ENCODE data around the gene TSEN34.
"Not testable (repeated sequence)": the region's sequence is repeated elsewhere in the genome, so short reads cannot be mapped to it uniquely, and the experiment has no call there.

DNA sequence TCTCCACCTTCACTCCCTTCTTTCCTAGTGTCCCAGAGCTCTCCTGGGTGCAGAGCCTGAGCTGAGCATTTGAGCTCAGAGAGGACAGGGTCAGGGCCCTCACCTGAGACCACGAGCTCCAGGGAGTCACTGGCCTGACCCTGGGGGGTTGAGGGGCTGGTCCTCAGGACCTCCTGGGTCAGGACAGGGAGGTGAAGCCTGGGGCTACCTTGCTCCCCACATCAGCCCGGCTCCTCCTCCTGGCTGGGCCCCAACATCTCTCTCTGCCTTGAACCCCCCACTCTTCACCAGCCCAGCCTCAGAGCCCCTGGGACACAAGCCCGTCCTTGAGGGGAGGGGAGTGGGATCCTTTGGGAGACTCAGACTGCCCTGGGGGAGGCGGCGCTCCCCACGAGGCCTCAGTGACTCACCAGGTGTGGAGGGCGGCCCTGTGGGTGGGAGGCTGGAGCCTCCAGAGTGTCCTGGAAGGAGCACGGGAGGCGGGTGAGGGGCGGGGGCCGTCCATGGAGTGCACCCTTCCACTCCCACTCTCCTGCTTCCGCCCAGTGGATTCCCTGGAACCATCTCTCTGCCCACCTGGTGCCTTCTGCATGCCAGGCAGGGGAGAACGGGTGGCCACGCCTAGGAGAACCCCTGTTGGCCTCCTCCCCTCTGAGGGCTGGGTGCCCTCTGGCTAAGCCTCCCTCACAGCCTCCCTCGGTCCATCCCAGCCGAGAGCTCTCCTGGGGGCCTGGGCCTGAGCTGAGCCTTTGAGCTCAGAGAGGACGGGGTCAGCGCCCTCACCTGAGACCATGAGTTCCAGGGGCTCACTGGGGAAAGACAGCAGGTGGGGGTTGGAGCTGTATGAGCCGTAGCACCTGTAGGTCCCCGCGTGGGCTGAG, 48.6 kb downstream of the TSEN34 start:
- TF ChIP-seq, protein P1, sequence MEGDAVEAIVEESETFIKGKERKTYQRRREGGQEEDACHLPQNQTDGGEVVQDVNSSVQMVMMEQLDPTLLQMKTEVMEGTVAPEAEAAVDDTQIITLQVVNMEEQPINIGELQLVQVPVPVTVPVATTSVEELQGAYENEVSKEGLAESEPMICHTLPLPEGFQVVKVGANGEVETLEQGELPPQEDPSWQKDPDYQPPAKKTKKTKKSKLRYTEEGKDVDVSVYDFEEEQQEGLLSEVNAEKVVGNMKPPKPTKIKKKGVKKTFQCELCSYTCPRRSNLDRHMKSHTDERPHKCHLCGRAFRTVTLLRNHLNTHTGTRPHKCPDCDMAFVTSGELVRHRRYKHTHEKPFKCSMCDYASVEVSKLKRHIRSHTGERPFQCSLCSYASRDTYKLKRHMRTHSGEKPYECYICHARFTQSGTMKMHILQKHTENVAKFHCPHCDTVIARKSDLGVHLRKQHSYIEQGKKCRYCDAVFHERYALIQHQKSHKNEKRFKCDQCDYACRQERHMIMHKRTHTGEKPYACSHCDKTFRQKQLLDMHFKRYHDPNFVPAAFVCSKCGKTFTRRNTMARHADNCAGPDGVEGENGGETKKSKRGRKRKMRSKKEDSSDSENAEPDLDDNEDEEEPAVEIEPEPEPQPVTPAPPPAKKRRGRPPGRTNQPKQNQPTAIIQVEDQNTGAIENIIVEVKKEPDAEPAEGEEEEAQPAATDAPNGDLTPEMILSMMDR (IDR thresholded peaks at IDR 0.05): not testable (repeated sequence)
- not testable (repeated sequence) for TF ChIP-seq POLR2A (IDR thresholded peaks at IDR 0.05)

All from lower leg skin (tissue), 3 donors.